Vagina (tissue), 2 donors: ENCODE results near the gene NKIRAS1.

Experiments used
- CTCF ChIP-seq, 3 experiments: fragments of 450-650 bp in 2 of 3; fragments of 200-600 bp in 1 of 3; sonication (generic) in 1 of 3; IDR thresholded peaks; one replicate each; pipeline ENCODE4 v1.5.1; 2017 to 2019; ENCODE audit warnings: antibody characterized with exemption in 3 of 3, mild to moderate bottlenecking in 2 of 3, moderate library complexity in 2 of 3
- POLR2AphosphoS5 ChIP-seq, 2 donors: sonication (generic); formaldehyde crosslinking; IDR thresholded peaks; one replicate each; pipeline ENCODE4 v1.9.0; 2017; ENCODE audit warnings: antibody characterized with exemption in 2 of 2, mild to moderate bottlenecking in 2 of 2, low read depth in 1 of 2; ENCODE audit not compliant: insufficient read depth in 1 of 2

GRCh38 chr3:23879485-23879884 is 37.3 kb downstream of the NKIRAS1 start:
- TF ChIP-seq CTCF (IDR thresholded peaks at IDR 0.05) (no peak), POLR2AphosphoS5 (IDR thresholded peaks at IDR 0.05; ENCODE audit: insufficient read depth in 1 of 2, low read depth in 1 of 2) (no peak)
